GM21423 (cell line): ENCODE results near the gene UQCR10.

Source experiments
- ATAC-seq: cut with Tn5 transposase; IDR thresholded peaks from one replicate; pipeline ENCODE4 v1.9.1; 2021; ENCODE audit warnings: mild to moderate bottlenecking, moderate library complexity; ENCODE audit not compliant: unreplicated experiment

UQCR10 gene

GRCh38 chr22:29767171-29768051, at the start of gene UQCR10:
TSS of gene UQCR10 (plus strand) at chr22:29767369. CDS start at chr22:29767399, 30 bp downstream.
- ATAC-seq = peak; percentile 63

GRCh38 chr22:29717789-29718188, 49.4 kb upstream of the UQCR10 start:
- no peak for ATAC-seq

DNA sequence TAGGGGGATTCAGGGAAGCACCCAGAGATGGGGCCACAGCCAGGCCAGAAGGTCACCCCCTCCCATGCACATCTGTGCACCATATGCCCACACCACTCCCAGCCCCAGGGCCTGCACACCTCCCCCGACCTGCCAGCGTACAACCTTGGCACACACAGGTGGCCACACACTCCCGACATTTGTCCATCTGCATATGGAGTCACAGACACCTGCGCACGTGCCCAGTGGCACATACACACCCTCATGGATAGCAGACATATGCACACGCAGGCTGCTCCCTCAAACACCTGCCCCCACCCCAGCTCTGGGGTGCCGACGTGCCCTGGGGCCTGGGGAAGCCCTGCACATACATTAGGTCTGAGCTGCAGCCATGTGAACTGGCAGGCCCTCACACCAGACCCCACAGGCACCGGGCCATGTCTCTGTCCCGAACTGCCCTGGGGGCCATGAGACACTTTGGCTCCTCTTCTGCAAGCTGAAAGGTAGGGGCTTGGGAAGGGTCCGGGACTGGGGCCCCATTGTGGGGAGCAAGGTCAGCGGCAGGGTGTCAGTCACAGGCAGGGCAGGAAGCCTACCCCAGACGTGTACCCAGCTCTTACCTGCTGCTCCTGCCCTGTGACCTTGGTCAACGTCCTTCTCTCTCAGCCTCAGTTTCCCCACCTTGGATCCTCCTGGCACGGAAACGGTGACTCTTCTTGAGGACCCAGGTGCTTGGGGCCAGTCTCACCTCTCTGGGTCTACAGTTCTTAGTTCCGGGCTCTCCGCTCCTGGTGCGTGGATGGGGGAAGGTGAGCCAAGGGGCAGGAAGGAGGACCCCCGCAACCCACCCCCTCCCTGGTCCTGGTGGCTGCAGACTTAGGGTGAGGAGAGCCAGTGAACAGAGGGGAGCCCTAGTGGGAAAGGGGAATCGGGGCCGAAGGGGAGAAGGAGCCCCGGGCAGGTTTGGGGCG, 47.9 kb upstream of the UQCR10 start:
- ATAC-seq = no peak

DNA sequence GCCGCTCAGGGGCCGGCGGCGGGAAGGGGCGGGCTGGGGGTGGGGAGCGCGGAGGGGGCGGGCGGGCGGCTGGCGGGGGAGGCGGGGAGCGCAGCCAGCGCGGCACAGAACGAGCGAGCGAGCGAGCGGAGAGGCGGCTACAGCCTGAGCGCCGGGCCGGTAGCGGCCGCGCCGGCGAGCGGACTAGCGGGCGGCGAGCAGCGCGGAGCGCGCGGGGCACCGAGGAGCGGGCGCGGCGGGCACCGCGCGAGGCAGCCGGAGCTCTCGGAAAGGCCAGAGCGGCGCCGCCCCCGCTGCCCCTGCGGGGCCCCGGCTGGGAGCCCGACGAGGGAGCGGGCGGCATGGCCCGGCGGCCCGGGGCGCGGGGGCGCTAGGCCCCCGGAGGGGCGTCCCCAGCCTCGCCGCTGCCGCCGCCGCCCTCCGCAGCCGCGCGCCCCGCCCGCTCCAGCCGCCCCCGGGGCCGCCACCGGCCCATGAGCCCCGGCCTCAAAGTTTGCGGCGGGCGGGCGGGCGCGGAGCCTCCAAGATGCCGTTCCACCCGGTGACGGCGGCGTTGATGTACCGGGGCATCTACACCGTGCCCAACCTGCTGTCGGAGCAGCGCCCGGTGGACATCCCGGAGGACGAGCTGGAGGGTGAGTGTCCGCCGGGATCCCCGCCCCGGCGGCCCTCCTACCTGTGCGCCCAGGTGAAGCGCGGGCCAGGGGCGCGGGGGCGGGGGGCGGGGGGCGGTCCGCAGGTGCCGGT, 47.1 kb upstream of the UQCR10 start, which contains the start of gene CABP7:
Gene CABP7, plus strand, starts transcription at position 105 of the 747 bp plus-strand sequence. Its CDS starts 422 bp downstream, at position 527.
- ATAC-seq = no peak

DNA sequence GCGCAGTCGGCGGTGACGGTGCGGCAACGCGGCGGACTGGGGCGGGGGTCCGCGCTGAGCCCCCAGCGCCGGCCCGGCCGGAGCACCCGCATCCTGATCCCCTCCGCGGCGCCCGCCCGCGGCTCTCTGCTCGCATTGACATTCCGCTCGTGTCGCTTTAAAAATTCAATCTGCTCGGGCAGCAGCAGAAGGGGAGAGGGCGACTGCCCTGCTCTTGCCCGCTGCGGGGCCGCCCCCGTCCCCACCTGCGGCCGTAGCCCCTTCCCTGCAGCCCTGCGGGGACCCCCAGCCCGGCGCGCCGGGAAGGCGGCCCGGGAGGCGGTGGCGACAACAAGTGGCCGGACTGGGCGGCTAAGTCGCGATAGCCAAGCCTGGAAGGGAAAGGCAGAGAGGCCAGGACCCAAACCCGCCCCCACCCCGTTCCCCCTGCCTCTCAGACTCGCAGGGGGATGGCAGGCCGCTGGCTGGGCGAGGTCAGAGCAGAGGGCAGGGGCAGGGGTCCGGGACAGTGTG, 46.3 kb upstream of the UQCR10 start:
- ATAC-seq = no peak

GRCh38 chr22:29722151-29722550, 45.0 kb upstream of the UQCR10 start:
- ATAC-seq = no peak

DNA sequence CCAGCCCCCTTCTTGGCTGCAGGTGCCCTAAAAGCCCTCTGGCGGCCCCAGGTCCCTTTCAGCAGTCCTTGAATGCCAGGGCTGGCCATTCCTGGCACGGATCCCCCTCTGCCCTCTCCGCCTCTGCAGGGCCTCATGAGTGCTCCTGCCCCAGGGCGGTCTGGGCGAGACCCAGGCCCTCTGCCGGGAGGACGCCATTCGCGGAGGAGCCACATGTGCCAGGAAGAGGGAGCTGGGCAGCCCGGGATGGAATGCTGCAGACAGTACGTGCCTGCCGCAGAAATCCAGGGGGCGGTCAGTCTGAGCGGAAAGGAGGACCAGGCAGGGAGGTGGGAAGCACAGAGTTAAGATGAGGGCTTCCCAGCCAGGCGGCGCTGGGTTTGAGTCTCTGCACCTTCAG, 44.6 kb upstream of the UQCR10 start:
- ATAC-seq = no peak

GRCh38 chr22:29723766-29724165, 43.4 kb upstream of the UQCR10 start:
- ATAC-seq = no peak

GRCh38 chr22:29724843-29725242, 42.3 kb upstream of the UQCR10 start:
- no peak for ATAC-seq

DNA sequence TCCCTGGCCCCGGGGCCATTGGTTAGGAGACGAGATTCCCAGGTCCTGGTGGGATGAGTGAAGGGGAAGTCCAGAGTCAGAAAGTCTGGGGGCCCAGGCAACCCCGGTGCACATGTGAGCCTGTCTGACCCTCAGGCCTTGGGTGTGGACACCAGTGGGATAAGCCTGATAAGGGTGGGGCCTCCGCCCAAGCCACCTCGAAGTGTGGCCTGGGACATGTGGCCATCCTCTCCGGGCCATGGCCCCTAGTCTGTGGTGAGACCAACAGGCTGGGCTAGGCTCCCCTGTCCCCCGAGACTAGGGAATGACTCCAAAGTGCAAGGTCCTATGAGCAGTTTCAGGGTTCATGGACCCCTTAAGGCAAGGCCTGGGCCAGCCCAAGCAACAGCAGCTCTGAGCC, 41.1 kb upstream of the UQCR10 start:
- no peak for ATAC-seq

DNA sequence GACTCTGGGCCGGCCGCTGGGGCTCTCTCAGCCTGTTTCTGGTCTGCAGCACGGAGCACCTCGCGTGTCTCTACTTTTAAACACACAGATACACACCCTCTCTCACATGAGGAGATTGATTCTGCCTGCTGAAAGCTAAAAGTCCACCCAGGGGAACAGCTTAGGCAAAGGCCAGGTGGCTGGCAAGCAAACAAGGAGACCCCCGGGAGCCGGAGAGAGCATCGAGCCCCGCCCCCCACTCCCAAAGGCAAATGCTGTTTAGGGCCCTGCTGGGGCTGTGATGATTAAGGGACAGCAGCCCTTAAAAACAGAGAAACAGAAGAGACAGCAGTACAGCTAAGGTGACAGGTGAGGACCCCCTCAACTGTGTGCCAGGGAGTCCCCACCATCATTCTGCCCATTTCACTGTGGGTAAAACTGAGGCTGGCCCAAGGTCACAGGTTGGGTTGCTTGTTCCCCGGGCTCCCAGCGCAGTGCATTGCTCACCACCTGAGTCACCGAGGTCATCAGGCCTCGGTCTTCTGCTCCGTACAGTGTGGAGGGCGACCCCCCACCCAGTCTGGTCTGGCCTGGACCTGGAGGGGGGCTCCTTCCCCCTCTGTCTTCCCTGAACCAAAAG, 40.5 kb upstream of the UQCR10 start:
- no peak for ATAC-seq

- no peak for ATAC-seq
Measured at GRCh38 chr22:29727131-29727523, 40.0 kb upstream of the UQCR10 start.

- no peak for ATAC-seq
Measured at GRCh38 chr22:29729161-29729560, 38.0 kb upstream of the UQCR10 start.

DNA sequence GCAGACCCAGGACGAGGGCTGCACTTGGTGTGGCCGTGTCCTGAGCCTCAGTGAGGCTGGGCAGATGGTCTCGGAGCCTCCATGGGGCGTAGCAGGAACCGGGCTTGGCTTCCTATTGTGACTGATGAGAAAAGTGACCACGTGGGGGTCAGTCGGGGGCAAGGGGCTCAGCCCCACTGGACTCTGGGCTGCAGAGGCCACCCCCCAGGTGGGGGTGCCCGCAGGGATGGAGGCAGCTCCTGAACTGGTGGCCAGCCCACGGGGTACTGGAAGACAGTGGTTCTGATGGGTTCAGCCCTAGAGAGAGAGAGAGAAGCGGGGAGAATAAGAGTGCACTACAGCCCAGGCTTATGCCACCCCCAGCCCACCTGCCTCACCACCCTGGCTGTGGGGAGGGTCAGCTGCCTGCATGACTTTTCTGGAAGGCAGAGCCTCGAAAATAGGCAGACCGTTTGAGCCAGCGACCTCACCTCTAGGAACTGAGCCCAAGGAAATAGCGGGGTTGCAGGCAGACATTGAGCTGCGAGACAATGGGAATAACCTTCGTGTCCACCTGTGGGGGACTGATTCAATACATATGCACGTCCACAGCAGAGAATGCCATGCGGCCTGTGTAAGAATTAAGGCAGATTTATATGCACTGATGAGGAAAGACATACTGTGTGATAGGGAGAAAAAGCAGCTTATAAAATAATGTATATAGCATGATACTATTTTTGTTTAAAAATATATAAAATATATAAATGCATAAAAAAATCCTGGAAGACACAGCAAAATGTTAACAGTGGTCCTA, 35.9 kb upstream of the UQCR10 start:
- ATAC-seq = no peak

DNA sequence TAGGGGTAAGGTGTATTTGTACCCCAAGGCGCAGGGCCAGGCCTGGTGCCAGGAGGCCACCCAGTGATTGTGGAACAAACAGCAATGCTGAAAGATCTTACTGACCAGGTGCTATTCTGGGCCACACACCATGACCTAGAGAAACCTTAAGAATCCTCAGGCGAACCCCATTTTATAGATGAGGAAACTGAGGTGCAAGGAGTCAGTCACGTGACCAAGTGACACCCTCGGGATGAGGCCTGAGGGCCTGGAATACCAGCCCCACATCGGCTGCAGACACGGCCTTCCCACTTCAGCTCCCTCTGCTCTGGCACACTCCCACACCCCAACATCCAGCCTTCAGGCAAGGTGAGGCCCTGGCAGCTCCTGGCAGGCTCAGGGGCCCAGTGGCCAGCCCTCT, 34.3 kb upstream of the UQCR10 start:
- no peak for ATAC-seq

GRCh38 chr22:29733362-29734201, 33.6 kb upstream of the UQCR10 start:
- ATAC-seq = no peak

GRCh38 chr22:29734406-29734805, 32.8 kb upstream of the UQCR10 start:
- no peak for ATAC-seq

- no peak for ATAC-seq
Measured at GRCh38 chr22:29734838-29735237, 32.3 kb upstream of the UQCR10 start.
